K562 (cell line): Measurements from ENCODE around the gene TEX9. TPM values are rescaled to one million over a fixed set of nuclear protein-coding genes. Genes with fewer than 3 reads are reported as not detected.

Experiments used
- ATAC-seq: fragments of 200-7000 bp; cut with Tn5 transposase; 3 replicates; pipeline ENCODE4 v1.9.1; 2020; ENCODE audit warnings: moderate library complexity
- BruUV-seq: library from RNA; stranded (reverse); fragments of 400-500 nt; replicated peaks from 2 replicates; lab custom pipeline; 2021; lab: Mats Ljungman, UMichigan
- CTCF ChIA-PET: fragments of 300-600 bp; formaldehyde crosslinking; extraction: SDS; loops from one replicate; lab custom pipeline; 2021; ENCODE audit warnings: low intra/inter-chr PET ratio; lab: Yijun Ruan, JAX
- POLR2A ChIA-PET: fragments of 300-600, 350-650 bp; sonication (Branson Sonifier 250); formaldehyde crosslinking; extraction: SDS; loops from one replicate; lab custom pipeline; 2021; ENCODE audit warnings: antibody characterized with exemption, inconsistent platforms; lab: Yijun Ruan, JAX
- DNase-seq, 4 experiments: peaks; one replicate each; pipeline versions ENCODE4 v3.0.0 to v3.0.0-alpha.2; 2011 to 2018; ENCODE audit warnings: low spot score in 3 of 4, mixed read lengths in 3 of 4; ENCODE audit errors: extremely low read depth in 1 of 4
- FAIRE-seq: peaks from 2 replicates; lab custom pipeline; 2011; peaks lifted over from hg19 to GRCh38; lab: Jason Lieb, UNC
- H2AFZ ChIP-seq: 2 replicates; pipeline ENCODE4 v1.6.0; 2011; ENCODE audit warnings: low read depth, low read length, control low read depth, inconsistent platforms
- H3K27ac ChIP-seq: fragments of 200-600 bp; 3 replicates; pipeline ENCODE4 v1.8.0; 2011; ENCODE audit warnings: low read depth, mild to moderate bottlenecking, control low read depth, inconsistent platforms, low read length, moderate library complexity, mixed read lengths; ENCODE audit errors: extremely low read depth
- H3K27me3 ChIP-seq, 2 experiments: fragments of 300-600 bp in 1 of 2; 2 replicates in 1 of 2; 3 replicates in 1 of 2; pipeline versions ENCODE4 v1.6.0 to v1.8.0; 2011; ENCODE audit warnings: inconsistent platforms in 2 of 2, low read length in 2 of 2, mild to moderate bottlenecking in 1 of 2, mixed read lengths in 1 of 2, moderate library complexity in 1 of 2; ENCODE audit not compliant: control insufficient read depth in 2 of 2, insufficient read depth in 2 of 2
- H3K36me3 ChIP-seq: fragments of 300-600 bp; 3 replicates; pipeline ENCODE4 v1.8.0; 2011; ENCODE audit warnings: mild to moderate bottlenecking, low read length, inconsistent platforms; ENCODE audit not compliant: control insufficient read depth, insufficient read depth
- H3K4me1 ChIP-seq, 2 experiments: fragments of 200-600 bp in 1 of 2; replicated peaks in 1 of 2; 2 replicates in 1 of 2; 3 replicates in 1 of 2; pipeline versions ENCODE4 v1.5.1 to v1.8.0; 2011; ENCODE audit warnings: inconsistent platforms in 2 of 2, low read length in 2 of 2, mild to moderate bottlenecking in 1 of 2, mixed read lengths in 1 of 2, moderate library complexity in 1 of 2; ENCODE audit not compliant: control insufficient read depth in 2 of 2, insufficient read depth in 2 of 2
- H3K4me2 ChIP-seq: 2 replicates; pipeline ENCODE4 v1.6.1; 2011; ENCODE audit warnings: low read length, control low read depth, inconsistent platforms, mixed read lengths; ENCODE audit not compliant: insufficient read depth
- H3K4me3 ChIP-seq: fragments of 200-600 bp; sonication (generic), shearing (Covaris generic); 2 replicates; pipeline ENCODE4 v1.5.1; 2016; ENCODE audit warnings: control low read depth, inconsistent platforms
- H3K79me2 ChIP-seq: fragments of 200-600 bp; 3 replicates; pipeline ENCODE4 v1.8.0; 2011; ENCODE audit warnings: low read length, inconsistent platforms; ENCODE audit not compliant: control insufficient read depth, insufficient read depth
- H3K9ac ChIP-seq, 2 experiments: 2 replicates each; pipeline versions ENCODE4 v1.6.0 to v1.6.1; 2011; ENCODE audit warnings: low read depth in 2 of 2, low read length in 2 of 2, control low read depth in 1 of 2, inconsistent platforms in 1 of 2, mild to moderate bottlenecking in 1 of 2, mixed read lengths in 1 of 2; ENCODE audit not compliant: insufficient read depth in 1 of 2
- H3K9me1 ChIP-seq: one replicate; pipeline ENCODE4 v1.6.0; 2011; ENCODE audit warnings: inconsistent platforms, mild to moderate bottlenecking, low read length, moderate library complexity; ENCODE audit not compliant: control insufficient read depth, insufficient read depth
- H3K9me3 ChIP-seq: replicated peaks from 2 replicates; pipeline ENCODE4 v1.5.1; 2011; ENCODE audit warnings: low read depth, low read length, inconsistent platforms; ENCODE audit not compliant: control insufficient read depth, insufficient read depth
- H4K20me1 ChIP-seq: replicated peaks from 2 replicates; pipeline ENCODE4 v1.6.1; 2011; ENCODE audit warnings: low read length, inconsistent platforms, mixed read lengths; ENCODE audit not compliant: control insufficient read depth, insufficient read depth
- JUND ChIP-seq, 2 experiments: IDR thresholded peaks; 2 replicates in 1 of 2; 3 replicates in 1 of 2; pipeline ENCODE4 v1.6.1; 2011; ENCODE audit warnings: borderline replicate concordance in 2 of 2, low read depth in 2 of 2, low read length in 2 of 2, improper control_type of control experiment in 1 of 2, missing biosample characterization in 1 of 2, missing genetic modification characterization in 1 of 2, missing genetic modification reagents in 1 of 2
- ZNF174 ChIP-seq: fragments of 250-450 bp; sonication (Bioruptor Pico); IDR thresholded peaks from 2 replicates; pipeline ENCODE4 v1.4.0; 2020; ENCODE audit warnings: mild to moderate bottlenecking
- WGBS: fragments of 100-300 bp; shearing (Covaris generic); methylation state at CpG from one replicate; pipeline ENCODE4 v1.1.6; 2016; ENCODE audit warnings: low coverage, mixed read lengths; ENCODE audit not compliant: insufficient coverage; ENCODE audit errors: missing lambda C conversion rate; 5-methylcytosine and 5-hydroxymethylcytosine counted together
- in situ Hi-C: fragments of 300-500 bp; cut with MboI; formaldehyde crosslinking; loops from 4 replicates; pipeline ENCODE4 v1.15.0; 2018; ENCODE audit warnings: inconsistent platforms, mixed read lengths
- intact Hi-C: fragments of 100-400 bp; cut with micrococcal nuclease; formaldehyde crosslinking; loops from 2 replicates; pipeline ENCODE4 v1.14.2; 2022
- polyA plus RNA-seq, 8 experiments: library from polyadenylated mRNA; depleted of rRNA in 4 of 8; stranded (reverse) in 5 of 8; unstranded in 3 of 8; fragments of >200 nt; fragmentation: Nextera tagmentation in 2 of 8; fragmentation: Illumina TruSeq in 1 of 8; extraction: Ambion mirVana in 2 of 8; extraction: Trizol in 1 of 8; gene quantifications; 2 replicates each; pipeline versions ENCODE4 v1.2.1 to v1.2.3, GENCODE V29; 2011 to 2014; ENCODE audit warnings: inconsistent platforms in 1 of 8, missing spikeins in 1 of 8
- total RNA-seq, 7 experiments: library from RNA; depleted of rRNA in 6 of 7; stranded (reverse); fragments of >200 nt in 6 of 7; fragmentation: Illumina TruSeq in 2 of 7; extraction: Trizol in 2 of 7; gene quantifications; 2 replicates each; pipeline versions ENCODE4 v1.2.1 to v1.2.3, GENCODE V29; 2011 to 2021; ENCODE audit warnings: low replicate concordance in 1 of 7
- TF ChIP-seq, protein P1 (sequence below), 2 experiments: fragments of 450-650 bp in 1 of 2; sonication (generic) in 1 of 2; formaldehyde crosslinking in 1 of 2; IDR thresholded peaks in 1 of 2; conservative IDR thresholded peaks in 1 of 2; 2 replicates each; pipeline versions ENCODE4 v1.6.1 to v1.8.1; 2016 to 2023; ENCODE audit warnings: mild to moderate bottlenecking in 2 of 2, moderate library complexity in 2 of 2, inconsistent platforms in 1 of 2, missing genetic modification reagents in 1 of 2

TEX9 gene
- total and polyA plus RNA-seq, 9 of the 15 experiments (the other 6 are each of a cell fraction or from before 2014, with no cell fraction given), result 0.93 to 3.6 (median 2.4) TPM

- FAIRE-seq (no peak), DNase-seq (no peak), ATAC-seq (no peak)
- BruUV-seq, result no TSS peak
- H3K27me3 ChIP-seq, result no peaks in the 10 kb centered on the region
- no peak for TF ChIP-seq ZNF174 (CRISPR knock-in tag)
- TF ChIP-seq, protein P1, sequence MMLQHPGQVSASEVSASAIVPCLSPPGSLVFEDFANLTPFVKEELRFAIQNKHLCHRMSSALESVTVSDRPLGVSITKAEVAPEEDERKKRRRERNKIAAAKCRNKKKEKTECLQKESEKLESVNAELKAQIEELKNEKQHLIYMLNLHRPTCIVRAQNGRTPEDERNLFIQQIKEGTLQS (IDR thresholded peaks at IDR 0.05), result peak; percentile 24; the same call in 1 of the 2 replicates
- TF ChIP-seq, protein P1 (CRISPR knock-in tag; conservative IDR thresholded peaks at IDR 0.05), result no peak
- 0 out of 2 replicates have a peak, but pooled peaks have one; percentile 17 for TF ChIP-seq JUND (IDR thresholded peaks at IDR 0.05; ENCODE audit: borderline replicate concordance, low read depth, low read length)
- no peak for TF ChIP-seq JUND (tag; IDR thresholded peaks at IDR 0.05; ENCODE audit: borderline replicate concordance, low read depth, low read length)
- no peak overlapping the region for H3K4me2 ChIP-seq
- ChIA-PET CTCF (no interaction called here), POLR2A (no interaction called here)
- H3K9ac ChIP-seq, result no peak overlapping the region
- intact Hi-C loops, result no loop called here
- WGBS, result 8% methylated on average over 3 of the region's 3 CpGs
- no peaks in the 10 kb centered on the region for H3K79me2 ChIP-seq
- peaks cover 0 to 3% of the 10 kb centered on the region in 2 experiments; a peak in 1 of 5 replicates for H3K4me1 ChIP-seq
- no peak overlapping the region for H2AFZ ChIP-seq
- in situ Hi-C loops, result no loop called here
- no peaks in the 10 kb centered on the region for H3K9me3 ChIP-seq
- H3K4me3 ChIP-seq, result no peak overlapping the region
- no peaks in the 10 kb centered on the region for H3K9me1 ChIP-seq
- H3K27ac ChIP-seq, result no peak overlapping the region
- no peaks in the 10 kb centered on the region for H3K36me3 ChIP-seq
- H4K20me1 ChIP-seq, result no peaks in the 10 kb centered on the region
These were observed 24.0 kb upstream of the TEX9 start for GRCh38 chr15:56341201-56341600.
